GM21423 (cell line): Measurements from ENCODE around the gene DAGLA.

ENCODE experiments used
- ATAC-seq: cut with Tn5 transposase; IDR thresholded peaks from one replicate; pipeline ENCODE4 v1.9.1; 2021; ENCODE audit warnings: mild to moderate bottlenecking, moderate library complexity; ENCODE audit not compliant: unreplicated experiment

Gene DAGLA

DNA sequence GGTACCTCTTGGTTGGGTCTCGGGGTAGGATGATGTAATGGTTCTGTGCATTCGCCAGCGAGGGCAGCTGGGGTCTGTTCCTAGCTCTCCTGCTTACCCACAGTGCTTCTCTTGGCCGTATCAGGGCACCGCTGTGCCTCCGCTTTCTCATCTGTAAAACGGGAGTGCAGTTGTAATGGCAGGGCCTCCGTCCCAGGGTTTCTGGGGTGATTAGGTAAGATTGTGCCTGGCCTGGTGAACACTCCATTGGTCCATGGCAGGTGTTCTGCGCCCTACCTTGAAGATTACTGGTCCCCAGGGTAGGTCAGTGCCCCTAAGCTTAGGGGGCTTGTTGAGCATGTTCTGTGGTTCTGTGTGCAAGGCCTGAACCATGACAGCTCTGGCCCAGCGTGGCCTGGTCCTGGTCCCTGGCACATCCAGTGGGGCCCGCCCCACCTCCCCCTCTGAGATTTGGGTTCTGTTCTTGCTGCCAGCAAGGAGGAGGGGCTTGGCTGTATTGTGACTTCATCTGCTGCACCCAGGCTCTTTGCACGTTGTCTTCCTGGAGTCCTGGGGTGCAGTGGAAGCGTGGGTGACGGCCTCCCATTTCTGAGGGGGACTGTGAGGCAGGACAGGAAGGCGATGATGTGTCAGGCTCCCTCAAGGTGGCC lies 77.1 kb downstream of the DAGLA start:
- ATAC-seq, result no peak

DNA sequence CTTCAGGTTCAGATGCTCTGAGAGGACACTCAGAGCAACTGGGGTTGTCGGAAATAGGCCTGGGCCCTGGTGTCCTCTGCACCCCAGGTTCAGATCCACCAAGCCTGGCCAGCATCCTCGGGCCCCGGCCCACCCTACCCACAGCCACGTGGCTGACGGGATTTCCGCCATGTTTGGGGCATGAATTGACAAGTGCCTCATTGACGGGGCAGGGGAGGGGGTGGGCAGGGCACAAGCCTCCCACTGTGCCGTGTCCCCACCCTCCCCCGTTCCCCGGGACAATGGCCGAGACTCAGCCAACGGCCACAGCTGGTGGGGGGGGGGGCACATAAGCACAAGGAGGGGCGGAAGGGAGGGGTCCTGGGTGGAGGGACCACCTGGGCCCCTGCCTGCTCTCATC lies 80.8 kb downstream of the DAGLA start:
- ATAC-seq, result no peak

DNA sequence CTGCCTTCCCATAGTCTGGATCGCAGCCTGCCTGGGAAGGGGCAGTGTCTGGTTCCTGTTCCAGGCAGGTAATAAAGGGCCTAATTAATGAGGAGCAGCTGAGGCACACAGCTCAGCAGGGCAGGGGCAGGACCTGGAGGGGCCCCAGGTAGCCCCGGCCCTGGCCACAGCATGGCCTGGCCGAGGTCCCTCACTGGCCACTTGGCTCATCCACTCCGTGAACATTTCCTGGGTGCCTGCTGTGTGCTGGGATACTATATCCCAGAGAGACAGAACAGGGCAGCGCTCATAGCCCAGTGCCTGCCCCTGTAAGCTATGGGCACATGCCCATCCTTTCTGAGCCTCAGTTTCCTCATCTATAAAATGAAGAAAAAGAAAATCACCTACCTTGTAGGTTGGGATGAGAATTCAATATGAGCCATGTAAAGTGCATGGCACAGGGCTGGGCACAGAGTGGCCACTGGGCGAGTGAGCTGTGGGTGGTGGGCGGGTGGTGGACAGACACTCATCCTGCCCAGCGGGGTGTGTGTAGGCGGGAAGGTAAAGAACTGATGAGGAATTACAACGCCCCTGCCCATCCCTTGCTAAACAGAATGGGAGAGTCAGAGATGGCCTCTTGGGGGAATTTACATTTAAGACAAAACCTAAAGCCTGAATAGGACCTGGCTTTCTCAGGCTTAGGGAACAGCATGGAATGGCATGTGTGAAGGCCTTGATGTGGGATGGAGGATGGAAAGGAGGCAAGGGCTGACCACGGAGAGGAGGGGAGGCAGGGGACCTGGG lies 81.4 kb downstream of the DAGLA start:
- no peak for ATAC-seq

DNA sequence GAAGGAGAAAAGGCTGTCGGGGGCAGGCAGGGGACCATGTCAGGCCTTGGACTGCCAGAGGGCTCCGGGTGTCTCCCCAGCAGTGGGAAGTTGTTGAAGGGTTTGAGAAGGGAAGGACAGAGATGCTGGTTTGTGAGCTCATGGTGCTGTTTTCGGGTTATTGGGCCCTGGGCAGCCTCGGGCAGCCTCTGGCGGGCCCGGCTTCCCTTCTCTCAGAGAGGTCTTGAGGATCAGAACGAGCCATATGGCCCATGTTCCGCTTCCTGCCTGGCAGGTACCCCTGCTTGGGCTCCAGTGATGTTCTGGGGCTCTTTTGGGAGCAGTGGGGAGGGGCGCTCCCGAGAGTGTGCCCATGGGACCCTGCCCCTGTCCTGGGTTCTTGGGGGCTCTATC lies 82.0 kb downstream of the DAGLA start:
- no peak for ATAC-seq

DNA sequence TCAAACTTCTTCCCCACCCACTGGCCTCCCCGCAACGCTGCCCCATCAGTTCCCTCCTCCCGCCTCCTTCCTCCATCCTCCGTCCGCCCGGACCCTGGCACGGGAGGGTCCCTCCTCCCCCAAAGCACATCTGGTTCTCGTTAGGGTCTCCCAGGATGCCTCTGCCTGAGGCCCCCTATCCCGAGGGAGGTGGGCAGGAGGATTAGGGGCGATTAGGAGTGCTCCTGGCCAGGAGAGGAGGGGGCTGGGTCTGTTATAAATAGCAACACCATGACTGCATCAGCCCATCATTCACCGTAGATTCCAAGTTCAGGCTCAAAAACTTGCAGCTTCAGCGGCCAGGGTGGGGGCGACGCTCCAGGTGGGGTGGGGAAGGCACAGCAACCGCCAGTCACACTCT lies 82.6 kb downstream of the DAGLA start:
- ATAC-seq, result no peak

DNA sequence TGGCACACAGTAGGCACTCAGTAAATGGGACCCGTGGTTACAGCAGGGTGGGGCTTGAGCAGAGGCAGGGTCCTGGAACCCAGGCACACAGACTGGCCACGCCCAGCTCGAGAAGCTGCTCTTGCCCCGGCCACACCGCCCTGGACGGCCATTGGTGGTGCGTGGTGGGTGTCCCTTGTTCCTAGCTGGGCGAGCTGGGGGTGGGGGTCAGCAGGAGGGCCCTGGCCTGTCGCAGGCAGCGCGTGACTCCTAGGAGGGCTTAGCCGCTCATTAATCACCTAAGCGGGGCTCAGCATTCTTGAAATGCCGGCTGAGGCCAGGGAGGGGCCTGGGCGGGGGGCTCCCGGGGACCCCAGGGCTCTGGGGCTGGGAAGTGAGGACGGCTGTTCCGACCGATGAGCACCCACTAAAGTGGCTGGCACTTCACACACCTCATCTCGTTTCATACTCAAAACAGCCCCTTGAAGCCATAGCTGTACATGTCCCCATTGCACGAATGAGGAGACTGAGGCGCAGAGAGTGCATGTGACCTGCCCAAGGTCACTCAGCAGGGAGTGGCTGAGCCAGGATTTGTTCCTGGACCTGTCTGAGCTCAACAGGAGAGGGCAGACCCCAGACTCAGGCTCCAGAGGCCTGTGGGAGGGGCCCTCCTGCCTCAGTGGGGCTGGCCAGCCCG lies 83.9 kb downstream of the DAGLA start:
- ATAC-seq, result no peak

DNA sequence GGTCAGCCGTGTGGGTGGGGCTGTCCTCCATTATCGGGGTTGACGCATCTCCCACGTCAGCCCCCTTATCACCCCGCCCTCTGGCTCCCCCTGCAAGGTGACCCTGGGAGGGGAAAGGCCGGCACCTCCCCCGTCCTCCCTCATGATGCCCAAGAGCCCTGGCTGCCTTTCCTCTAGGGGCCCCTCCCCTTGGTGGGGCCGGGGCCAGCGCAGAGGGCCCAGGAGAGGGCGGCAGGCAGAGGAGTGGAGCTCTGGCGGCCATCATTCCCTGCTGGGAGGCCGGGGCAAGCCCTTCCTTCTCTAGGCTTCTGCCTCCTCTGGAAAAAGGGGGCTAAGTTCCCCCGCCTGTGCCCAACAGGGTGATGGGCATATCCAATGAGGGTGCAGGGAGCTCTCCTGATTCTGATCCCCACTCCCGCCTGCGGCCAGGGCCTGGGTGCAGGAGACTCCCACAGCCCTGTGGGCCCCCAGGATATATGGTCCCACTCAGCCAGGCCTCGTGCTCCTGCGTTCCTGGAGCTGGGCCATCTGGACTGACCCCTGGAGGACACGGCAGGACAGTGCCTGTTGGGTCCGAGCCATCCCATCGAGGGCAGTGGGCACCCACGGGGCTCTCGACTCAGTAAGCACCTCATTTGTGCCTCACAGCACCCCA lies 84.5 kb downstream of the DAGLA start:
- no peak for ATAC-seq

DNA sequence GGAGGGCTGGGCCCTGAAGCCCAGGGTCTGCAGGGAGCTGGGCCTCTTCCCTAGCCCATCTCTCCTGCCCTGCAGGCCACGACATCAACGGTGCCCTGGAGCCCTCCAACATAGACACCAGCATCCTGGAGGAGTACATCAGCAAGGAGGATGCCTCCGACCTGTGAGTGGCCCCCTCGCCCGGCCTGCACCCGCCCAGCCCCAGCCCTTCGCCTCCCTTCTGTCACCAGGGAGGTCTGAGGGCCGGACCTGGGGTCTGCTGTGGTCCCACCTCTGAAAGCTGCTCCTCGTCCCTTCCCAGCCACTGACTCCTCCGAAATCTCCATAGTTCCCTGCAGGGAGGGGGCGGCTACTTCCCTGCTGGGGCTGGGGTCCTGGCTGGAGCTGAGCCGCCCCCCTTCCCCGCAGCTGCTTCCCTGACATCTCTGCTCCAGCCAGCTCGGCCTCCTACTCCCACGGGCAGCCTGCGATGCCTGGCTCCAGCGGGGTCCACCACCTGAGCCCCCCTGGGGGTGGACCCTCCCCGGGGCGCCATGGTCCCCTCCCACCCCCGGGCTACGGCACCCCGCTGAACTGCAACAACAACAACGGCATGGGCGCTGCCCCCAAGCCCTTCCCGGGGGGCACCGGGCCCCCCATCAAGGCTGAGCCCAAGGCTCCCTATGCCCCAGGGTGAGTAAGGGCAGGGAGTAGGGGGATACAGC lies 85.5 kb downstream of the DAGLA start:
- no peak for ATAC-seq

DNA sequence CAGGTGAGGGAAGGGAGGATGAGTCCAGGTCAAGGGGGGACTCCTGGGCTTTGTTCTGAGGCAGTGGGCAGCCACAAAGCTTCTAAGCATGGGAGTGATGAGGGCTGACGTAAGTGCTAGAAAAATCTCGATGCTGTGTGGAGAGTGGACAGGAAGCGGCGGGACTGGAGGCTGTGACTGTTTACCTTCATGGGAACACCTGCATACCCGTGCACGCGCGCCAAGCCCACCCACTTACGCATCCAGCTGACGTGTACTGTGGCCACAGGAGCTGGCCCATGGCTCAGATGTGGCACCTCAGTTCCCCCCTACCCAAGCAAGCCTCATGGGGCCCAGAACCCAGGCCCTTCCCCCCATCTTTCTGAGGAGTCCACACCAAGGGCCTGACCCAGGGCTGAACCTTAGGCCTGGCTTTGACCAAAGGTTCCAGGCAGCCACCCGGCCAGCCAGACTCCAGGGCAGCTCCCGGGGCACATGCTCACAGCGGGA lies 86.2 kb downstream of the DAGLA start:
- ATAC-seq, result no peak

DNA sequence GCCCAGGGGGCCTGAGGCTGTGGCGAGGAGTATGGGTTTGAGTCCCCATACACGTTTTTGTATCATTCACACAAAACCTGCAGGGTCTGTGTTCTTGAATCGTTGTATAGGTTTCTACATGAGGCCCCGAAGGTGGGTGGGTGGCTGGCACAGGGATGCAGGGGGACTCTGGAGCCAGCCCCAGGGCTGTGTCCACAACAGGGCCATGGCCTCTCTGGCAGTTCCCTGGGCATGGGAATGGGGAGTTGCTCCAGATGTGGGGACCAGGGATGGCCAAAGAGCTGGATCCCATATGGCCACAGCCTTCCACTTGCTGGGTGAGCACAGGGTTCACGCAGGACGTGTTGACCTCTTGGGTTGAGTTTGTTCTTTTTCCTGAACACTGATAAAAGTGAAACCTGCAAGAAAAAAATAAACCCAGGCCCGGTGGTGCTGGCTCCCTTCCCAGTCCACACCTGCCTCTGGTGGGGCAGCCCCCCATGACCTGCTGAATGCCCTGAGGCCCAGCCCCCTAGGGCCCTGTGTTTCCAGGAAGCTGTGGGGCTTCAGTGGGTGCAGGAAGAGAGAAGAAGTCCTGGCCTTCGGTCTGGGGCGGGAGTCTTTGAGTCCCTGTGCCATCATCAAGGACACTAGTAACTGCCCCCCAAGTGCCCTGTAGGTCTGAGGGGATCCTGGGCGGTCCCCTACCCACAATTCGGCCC lies 88.3 kb downstream of the DAGLA start:
- no peak for ATAC-seq

DNA sequence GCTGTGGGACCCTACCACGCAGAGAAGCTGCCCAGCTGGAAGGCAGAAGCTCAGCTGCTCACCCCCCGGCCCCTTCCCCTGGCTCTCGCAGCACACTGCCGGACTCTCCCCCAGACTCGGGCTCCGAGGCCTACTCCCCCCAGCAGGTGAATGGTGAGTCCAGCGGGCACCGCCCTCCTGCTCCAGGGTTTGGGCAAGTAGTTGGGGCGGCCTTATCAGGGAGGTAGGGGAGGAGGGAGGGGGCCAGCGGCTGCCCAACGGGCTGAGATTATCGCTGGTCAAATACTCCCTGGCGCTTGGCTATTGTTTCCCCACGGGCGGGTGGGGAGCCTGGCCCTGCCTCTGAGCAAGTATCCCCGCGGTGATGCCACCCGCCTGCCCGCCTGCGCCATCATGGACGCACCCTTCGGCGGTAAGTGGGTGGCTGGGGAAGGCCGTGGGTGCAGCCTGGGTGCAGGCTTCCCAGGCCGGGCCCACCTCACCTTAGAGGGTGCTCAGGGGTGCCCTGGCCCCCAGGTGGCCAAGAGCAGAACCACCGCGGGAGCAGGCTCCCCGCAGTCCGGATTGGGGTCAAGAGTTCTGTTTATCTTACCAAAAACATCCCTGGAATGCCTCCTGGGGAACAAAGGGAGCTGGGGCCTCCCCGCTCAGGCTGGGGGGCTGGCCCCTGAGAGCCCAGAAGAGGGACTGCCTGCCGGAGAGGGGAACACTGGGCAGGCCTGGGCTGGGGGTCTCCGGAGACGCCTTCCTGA lies 89.2 kb downstream of the DAGLA start:
- ATAC-seq, result no peak

DNA sequence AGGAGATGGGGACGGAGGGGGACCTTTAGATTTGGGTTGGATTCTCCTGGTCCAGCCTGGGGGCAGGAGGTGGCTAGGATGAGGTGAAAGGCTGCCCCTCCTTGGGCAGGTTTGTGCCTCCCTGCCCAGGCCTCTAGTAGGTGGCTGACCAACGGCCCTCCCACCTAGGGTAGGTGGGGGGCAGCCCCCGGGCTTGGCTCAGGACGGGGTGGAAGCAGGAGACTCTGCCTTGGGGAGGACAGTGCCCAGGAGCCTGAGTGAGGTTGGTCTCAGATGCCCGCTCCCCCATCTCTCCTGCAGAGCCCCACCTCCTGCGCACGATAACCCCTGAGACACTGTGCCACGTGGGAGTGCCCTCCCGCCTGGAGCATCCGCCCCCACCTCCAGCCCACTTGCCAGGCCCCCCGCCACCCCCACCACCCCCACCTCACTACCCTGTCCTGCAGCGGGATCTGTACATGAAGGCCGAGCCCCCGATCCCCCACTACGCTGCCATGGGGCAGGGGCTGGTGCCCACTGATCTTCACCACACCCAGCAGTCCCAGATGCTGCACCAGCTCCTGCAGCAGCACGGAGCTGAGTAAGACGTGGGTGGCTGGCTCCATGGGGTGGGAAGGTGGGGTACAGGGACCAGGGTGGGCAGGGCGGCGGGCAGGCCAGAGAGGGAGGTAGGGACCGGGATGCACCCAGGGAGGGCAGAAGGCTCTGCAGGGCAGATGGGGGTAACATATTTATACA lies 89.9 kb downstream of the DAGLA start:
- no peak for ATAC-seq

DNA sequence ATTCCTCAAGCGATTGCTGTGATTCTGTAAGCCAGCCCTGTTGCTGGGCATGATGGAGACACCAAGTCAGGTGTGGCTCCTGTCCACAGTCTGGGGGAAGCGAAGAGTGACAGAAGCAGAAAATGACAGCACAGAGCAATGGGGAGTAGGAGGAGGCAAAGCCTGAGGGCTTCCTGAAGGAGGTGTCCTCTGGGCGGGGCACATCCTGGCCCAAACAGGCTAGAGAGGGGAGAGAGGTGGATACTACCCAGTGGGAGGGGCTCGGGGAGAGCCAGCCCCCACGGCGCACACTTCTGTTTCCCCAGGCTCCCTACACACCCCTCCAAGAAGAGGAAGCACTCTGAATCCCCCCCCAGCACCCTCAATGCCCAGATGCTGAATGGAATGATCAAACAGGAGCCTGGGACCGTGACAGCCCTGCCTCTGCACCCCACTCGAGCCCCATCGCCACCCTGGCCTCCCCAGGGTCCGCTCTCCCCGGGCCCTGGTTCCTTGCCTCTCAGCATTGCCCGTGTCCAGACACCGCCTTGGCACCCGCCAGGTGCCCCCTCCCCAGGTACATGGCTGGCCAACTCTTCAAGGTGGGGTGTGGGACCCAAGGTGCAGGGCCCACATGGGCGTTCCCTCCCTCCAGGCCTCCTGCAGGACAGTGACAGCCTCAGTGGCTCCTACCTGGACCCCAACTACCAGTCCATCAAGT lies 91.2 kb downstream of the DAGLA start:
- no peak for ATAC-seq

DNA sequence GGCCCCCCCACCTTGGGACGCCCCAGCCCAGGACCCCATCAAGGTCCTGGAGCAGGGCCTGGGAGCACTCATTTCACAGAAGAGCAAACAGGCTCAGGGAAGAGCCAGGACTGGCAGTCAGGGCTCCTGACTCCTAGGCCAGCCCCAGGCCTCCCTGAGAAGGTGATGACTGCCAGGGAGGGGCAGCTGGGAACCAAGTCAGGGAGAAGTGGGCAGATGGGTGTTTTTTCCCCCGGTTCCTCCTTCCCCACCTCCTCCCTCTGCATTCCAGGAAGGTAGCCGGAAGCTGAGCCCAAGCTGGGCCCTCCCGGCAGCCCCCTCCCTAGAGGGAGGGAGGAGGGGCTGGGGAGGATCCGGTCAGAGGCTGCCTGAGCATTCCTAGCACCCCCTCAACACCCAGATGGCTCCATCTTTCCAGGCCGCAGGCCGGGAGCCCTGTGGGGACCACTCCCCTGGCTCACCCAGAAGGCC lies 91.8 kb downstream of the DAGLA start:
- no peak for ATAC-seq

DNA sequence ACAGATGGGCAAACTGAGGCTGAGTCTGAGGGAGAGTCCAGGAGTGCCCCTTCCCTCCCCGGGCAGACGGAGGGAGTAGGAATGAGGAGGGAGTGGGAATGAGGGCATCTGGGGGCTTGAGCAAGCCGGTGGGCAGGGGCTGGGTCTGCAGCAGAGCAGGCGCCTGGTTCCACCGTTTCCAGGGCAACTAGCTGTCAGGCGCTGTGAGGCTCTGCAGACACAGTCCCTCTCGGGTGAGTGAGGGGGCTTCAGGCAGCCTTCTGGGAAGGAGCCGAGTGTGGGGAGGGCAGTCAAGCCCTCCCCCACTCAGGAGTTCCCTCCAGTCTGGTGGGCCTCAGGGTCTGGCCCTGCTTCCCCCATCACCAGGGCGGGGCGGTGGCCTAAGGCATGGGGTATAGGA lies 93.2 kb downstream of the DAGLA start:
- no peak for ATAC-seq

DNA sequence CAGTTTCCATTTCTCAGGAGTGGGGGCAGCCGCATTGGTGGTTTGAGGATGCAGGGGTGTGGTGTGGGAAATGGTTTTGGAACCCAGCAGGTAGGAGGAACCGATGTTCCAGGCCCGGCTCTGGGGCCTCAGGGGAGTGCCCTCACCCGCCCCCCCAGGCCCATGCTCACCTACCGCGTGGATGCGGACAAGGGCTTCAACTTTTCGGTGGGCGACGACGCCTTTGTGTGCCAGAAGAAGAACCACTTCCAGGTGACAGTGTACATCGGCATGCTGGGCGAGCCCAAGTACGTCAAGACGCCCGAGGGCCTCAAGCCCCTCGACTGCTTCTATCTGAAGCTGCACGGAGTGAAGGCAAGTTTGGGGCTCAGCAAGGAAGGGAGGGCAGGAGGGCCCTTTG lies 93.6 kb downstream of the DAGLA start:
- no peak for ATAC-seq

DNA sequence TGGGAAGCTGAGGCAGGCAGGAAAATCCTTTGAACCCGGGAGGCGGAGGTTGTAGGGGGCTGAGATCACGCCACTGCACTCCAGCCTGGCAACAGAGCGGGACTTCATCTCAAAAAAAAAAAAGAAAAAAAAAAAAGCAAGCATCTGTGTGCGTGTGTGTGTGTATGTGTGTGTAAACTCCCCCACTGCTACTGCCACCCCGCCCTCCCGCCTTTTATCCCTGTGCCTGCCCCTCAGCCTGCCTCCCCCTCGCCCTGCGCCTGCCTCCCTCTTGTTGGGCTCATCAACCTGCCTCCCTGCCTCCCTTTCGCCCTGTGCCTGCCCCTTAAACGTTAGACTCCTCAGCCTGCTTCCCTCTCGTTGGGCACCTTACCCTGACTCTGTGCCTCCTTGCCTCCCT lies 94.2 kb downstream of the DAGLA start:
- ATAC-seq, result no peak

DNA sequence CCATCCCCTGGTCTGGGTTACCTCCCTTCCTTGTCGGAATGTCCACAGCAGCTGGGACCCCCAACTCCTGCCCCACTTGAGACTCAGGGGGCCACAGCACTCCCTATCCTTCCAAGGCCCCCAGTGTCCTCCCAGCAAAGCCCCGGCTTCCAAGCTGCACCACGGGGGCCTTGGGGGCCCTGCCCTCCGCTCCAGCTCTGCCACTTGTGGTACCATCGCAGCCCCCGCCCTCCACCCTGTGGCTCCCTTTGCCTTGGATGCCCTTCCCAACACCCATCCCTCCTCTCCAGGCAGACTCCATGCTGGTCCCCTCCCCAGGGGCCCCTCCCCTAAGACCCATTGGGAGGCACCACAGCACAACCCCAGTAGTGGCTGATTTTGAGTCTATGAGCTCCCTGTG lies 94.9 kb downstream of the DAGLA start:
- ATAC-seq, result no peak
